GM19438 (cell line): ENCODE measurements around the gene PAQR5.
"Not testable (repeated sequence)": the region's sequence is repeated elsewhere in the genome, so short reads cannot be mapped to it uniquely, and the experiment has no call there.

ENCODE experiments used
- ATAC-seq: cut with Tn5 transposase; IDR thresholded peaks from one replicate; pipeline ENCODE4 v1.9.1; 2021; ENCODE audit warnings: low read depth; ENCODE audit not compliant: unreplicated experiment

The PAQR5 gene

GRCh38 chr15:69314736-69315135, 16.0 kb downstream of the PAQR5 start:
- no peak for ATAC-seq

DNA sequence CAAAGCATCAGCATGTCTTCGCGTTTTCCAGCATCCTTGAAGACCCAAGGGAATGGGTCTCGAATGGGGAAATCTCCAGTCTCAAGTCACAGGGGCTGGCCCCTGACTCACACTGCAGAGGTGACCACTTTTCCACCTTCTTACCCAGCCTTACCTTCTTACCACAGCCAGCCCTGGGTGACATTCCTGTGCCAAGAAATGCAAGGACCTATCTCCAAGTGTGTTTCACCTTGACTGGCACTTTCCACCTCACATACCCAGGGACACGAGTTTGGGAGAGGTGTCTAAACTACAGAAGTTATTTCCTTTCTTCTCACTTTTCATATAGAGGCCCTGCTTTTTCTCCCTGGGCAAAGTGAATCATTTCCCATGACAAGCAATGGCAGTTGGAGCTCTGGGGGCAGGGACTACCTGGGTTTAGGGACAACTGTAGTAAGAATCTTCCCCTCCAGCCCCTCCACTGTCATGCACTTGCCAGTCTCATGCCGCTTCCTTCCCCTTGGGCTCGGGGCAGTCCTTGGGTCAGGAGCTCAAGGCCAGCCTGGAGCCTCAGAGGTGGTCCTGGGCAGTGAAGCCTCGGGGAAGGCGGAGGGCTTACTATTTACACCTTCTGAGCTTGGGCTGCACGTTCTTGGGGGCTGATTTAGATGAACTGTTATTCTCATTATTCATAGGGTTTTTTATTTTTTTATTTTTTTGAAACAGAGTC, 16.8 kb downstream of the PAQR5 start:
- ATAC-seq = no peak

DNA sequence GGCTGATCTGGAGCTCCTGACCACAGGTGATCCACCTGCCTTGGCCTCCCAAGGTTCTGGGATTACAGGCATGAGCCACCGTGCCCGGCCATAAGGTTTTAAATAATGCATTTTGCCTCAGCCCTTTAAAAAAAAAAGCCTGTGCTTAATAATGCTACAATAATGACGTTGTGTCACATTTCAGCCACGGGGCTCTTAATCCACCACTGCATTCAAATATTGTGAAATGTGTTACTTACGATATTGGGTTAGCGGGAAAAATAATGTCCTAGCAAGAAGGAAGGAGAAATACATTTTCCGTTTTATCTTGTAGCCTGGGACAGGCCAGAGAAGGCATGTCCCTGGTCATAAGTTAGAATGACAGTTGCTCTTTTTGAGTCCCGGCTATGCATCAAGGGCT, 17.6 kb downstream of the PAQR5 start:
- no peak for ATAC-seq

DNA sequence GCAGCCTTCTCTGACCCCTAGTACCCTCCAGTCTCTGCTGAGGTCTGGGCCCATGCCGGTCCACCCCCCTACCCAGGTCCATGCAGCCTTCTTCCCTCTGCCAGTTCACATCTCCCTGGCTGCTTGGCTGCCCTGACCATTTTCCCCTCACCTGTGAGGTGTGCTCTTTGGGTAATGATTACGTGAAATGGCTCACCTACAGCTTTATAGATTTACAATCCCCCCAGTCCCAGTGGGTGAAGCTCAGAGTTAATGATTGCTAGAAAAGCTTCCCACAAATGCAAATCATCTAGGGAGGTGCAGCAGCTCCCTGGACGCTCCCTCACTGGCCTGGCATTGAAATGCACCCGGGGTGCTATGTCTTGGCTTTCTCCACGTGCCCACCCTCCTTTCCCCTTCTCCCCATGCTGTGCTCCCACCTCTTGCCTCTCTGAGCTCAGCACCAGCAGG, 18.7 kb downstream of the PAQR5 start:
- ATAC-seq = no peak

- no peak for ATAC-seq
Observed at GRCh38 chr15:69318033-69318432, 19.3 kb downstream of the PAQR5 start.

DNA sequence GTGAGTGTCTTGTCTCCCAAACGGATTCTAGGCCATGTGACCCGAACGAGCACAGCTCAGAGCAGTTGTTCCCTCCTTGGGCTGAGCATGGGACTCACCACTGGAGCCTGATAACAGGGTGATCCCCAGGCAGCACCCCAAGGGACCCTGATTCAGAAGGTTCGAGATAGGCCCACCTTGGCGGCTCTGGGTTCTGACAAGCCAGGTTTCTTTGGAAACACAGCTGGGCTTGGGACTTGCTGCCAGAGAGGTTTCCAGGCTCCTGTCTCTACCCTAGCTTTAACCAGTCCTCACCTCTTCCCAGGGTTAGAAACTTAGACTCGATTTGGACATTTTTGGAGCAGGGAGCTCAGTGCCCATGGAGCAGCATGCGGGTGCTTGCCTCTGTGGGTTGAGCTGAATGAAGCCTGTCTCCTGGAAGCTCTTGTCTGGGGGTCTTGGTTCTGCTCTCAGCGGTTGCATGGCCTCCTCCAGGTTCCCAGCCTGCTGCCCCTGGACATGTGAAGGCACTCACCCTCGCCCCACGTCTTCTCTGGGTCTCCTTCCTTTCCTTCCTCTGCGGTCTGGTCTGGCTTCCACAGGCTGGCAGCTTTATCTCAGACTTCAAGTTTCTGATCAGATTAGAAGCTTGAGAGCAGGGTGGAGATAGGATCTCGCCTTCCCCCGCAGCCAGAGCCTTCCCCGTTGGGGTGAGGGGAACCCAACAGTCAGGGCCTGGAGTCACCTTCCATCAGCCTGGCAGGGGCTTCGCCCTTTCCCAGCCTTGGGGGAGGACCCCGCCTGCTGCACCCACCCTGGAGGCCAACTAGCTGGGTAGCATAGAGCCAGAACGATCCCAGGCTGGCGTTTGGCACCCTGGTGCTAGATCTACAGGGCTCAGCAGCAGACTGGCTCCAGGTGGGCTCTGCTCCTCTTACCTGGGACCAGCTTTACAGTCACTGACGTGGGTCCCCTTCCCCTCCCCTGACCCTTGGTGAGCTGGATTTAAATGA, 21.0 kb downstream of the PAQR5 start:
- no peak for ATAC-seq

GRCh38 chr15:69320977-69321554, 22.4 kb downstream of the PAQR5 start:
- no peak for ATAC-seq

DNA sequence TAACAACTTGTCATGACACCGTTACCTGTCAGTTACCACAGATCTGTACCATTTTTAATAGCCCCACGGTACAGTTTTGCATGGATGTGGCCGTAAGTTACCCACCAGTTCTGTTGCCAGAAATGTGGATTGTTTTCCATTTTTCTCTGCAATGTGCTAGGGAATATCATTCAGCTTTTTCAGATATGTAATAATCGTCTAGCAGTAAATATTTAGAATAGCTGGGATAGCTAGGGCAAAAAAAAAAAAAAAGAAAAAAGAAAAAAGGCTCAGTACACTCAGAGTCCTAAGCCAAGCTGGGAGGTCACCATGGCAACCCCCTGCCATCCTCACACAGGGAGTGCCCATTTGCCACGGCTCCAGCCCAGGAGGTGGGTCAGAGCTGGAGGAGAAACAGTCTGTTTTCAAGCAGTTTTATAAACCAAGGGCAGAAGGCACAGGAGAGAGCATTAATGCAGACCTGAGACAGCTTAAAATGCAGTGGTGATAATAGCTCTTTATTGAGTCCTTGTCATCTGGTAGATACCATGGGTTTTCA, 25.2 kb downstream of the PAQR5 start:
- ATAC-seq = no peak

- ATAC-seq = no peak
Observed at GRCh38 chr15:69324565-69324964, 25.9 kb downstream of the PAQR5 start.

- no peak for ATAC-seq
Observed at GRCh38 chr15:69325456-69325971, 26.8 kb downstream of the PAQR5 start.

DNA sequence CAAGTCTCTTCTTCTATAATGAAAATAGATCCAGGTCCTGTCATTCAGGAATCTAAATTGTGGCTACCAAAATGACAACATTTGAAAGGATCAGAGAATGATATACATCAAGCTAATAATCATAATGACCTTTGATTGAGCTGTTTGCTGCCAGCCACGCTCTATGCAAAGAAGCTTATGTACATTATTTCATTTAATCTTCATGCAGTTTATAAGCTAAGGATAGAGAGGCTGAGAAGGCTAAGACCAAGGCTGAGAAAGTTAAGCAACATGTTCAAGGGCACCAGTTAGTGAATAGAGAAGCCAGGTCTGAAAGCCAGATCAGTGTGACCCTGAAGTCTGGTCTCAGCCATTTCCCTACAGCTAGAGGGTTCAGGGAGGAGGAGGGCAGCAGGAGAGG, 29.4 kb downstream of the PAQR5 start:
- ATAC-seq = no peak

DNA sequence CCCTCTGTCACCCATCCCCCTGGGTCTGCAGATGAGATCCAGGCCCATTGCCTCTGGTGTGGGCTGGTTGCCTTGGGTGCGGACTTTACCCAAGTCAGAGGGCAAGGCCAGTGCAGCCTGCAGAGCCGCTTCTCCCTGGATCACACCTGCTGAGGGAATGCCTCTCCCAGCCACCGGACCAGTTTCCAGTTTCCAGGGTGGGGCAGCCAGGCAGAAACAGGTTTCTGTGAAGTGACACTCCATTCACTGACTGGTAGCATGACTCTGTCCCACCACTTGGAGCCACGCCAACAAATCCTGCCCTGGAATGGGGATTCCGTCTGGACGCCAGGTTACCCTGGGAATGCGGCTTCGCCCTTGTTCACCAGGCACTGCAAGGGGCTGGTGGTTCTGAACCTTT, 30.0 kb downstream of the PAQR5 start:
- ATAC-seq = no peak

GRCh38 chr15:69337138-69337537, 38.4 kb downstream of the PAQR5 start:
- no peak for ATAC-seq

DNA sequence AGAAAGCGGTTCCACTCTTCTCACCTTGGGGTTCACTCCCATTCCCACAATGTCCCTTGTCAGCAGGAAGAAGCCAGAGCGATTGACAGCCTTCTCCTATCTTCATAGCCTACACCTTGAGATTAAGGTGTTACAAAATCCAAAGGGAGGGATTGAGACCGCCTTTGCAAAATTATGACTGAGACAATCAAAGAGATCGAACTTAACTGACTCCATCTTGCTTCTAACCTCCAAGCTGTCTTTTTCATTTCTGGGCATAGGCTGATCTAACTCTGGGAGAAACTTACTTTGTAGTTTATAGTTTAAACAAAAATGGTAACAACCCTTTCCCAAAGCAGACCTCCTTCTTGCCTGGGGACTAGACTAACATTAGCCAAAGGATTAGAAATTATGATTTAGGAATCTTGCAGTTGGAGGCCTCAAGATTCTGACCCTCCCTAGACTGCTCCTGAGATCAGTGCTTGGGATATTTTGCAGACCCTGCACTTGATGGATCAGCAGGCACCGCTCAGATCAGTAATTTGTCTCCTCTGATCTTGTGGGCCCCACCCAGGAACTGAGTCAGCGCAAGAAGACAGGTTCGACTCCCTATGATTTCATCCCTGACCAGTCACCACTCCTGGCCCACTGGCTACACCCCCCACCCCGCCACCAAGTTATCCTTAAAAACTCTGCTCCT, 40.0 kb downstream of the PAQR5 start:
- ATAC-seq = no peak

DNA sequence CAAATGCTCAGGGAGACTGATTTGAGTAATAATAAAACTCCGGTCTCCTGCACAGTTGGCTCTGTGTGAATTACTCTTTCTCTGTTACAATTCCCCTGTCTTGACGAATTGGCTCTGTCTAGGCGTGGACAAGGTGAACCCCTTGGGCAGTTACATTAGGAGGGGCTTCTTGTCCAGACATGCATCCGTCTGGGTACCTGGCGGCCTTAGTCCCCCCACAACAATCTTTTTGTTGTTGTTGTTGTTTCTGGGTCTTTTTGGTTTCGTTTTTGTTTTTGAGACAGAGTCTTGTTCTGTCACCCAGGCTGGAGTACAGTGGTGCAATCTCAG, 40.5 kb downstream of the PAQR5 start:
- not testable (repeated sequence) for ATAC-seq

GRCh38 chr15:69340243-69340900, 41.7 kb downstream of the PAQR5 start:
- no peak for ATAC-seq

GRCh38 chr15:69341356-69341755, 42.6 kb downstream of the PAQR5 start:
- ATAC-seq = no peak

DNA sequence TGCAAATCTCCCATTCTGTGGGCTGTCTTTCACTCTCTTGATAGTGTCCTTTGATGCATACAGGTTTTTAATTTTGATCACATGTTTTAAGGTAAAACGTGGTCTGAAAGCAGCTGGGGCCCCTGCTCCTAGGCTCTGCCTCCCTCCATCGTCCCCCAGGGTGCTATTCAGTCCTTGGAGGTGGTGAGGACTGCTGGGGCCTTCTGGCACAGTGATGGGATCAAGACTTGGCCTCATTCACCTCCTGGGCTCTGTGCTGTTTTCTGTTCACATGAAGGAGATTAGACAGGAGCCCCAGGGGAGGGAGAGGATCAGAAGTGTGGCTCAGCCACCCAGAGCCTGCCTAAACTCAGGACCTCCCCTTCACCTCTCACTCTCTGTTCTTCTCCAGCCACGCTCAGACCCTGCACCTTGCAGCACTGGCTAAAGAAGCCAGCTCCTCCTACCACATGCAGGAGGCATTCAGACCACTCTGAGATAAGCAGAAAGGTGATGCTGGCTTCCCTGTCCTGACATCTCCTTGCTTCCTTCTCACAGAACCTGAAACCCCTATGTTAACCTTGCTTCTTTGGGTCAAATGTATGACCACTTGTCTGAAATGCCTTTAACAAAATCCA, 43.9 kb downstream of the PAQR5 start:
- no peak for ATAC-seq

- no peak for ATAC-seq
Observed at GRCh38 chr15:69343133-69343532, 44.4 kb downstream of the PAQR5 start.
